ENCODE data around the gene WWC2.

DNA sequence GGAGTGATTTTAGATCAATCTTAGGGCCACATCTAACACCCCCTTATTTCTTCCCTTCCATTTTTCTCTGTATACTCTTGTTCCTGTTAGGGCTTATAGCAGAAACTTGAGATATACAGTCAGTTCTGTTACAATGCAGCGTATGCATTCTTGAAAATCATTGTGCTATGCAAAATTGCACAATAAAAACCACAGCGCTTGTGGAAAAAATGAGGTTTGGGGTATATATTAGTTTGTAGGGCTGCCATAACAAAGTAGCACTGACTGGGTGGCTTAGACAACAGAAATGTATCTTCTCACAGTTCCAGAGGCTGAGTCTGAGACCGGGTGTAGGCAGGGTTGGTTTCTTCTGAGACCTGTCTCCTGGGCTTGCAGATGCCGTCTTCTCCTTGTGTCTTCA lies 59.0 kb downstream of the WWC2 start:
- TF ChIP-seq POLR2A (IDR thresholded peaks at IDR 0.05), result no peak
- TF ChIP-seq, protein P1, sequence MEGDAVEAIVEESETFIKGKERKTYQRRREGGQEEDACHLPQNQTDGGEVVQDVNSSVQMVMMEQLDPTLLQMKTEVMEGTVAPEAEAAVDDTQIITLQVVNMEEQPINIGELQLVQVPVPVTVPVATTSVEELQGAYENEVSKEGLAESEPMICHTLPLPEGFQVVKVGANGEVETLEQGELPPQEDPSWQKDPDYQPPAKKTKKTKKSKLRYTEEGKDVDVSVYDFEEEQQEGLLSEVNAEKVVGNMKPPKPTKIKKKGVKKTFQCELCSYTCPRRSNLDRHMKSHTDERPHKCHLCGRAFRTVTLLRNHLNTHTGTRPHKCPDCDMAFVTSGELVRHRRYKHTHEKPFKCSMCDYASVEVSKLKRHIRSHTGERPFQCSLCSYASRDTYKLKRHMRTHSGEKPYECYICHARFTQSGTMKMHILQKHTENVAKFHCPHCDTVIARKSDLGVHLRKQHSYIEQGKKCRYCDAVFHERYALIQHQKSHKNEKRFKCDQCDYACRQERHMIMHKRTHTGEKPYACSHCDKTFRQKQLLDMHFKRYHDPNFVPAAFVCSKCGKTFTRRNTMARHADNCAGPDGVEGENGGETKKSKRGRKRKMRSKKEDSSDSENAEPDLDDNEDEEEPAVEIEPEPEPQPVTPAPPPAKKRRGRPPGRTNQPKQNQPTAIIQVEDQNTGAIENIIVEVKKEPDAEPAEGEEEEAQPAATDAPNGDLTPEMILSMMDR (IDR thresholded peaks at IDR 0.05), result no peak
- TF ChIP-seq EP300 (IDR thresholded peaks at IDR 0.05), result no peak
